ENCODE measurements around the gene MAP3K2. TPM values are rescaled to one million over a fixed set of nuclear protein-coding genes. Genes with fewer than 3 reads are reported as not detected.

The MAP3K2 gene
- total RNA-seq, 4 donors from 2014 or later, result 33.8 to 46.4 (median 39.4) TPM

DNA sequence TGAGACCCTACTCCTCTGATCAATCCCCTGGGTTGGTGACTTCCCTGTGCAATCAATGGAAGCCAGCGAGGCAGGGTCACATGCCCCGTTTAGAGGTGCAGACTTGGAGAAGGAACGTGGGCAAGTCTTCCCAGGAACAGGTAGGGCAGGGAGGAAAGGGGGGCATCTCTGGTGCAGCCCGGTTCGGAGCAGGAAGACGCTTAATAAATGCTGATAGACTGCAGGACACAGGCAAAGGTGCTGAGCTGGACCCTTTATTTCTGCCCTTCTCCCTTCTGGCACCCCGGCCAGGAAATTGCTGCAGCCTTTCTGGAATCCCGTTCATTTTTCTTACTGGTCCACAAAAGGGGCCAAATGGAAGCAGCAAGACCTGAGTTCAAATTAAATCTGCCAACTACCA is 29.6 kb upstream of the MAP3K2 start:
- in situ Hi-C loops (cut with MboI; ENCODE audit: low sequenced_read_pairs in 4 of 4), result loop anchor here in 1 of 4 donors (25.0 kb wide), 1 partner anchor 330 kb away; no protein-coding TSS in a partner anchor
- no peaks in the 10 kb centered on the region for H3K9me3 ChIP-seq
- no peak for TF ChIP-seq POLR2A (IDR thresholded peaks at IDR 0.05)
- TF ChIP-seq, protein P1, sequence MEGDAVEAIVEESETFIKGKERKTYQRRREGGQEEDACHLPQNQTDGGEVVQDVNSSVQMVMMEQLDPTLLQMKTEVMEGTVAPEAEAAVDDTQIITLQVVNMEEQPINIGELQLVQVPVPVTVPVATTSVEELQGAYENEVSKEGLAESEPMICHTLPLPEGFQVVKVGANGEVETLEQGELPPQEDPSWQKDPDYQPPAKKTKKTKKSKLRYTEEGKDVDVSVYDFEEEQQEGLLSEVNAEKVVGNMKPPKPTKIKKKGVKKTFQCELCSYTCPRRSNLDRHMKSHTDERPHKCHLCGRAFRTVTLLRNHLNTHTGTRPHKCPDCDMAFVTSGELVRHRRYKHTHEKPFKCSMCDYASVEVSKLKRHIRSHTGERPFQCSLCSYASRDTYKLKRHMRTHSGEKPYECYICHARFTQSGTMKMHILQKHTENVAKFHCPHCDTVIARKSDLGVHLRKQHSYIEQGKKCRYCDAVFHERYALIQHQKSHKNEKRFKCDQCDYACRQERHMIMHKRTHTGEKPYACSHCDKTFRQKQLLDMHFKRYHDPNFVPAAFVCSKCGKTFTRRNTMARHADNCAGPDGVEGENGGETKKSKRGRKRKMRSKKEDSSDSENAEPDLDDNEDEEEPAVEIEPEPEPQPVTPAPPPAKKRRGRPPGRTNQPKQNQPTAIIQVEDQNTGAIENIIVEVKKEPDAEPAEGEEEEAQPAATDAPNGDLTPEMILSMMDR (IDR thresholded peaks at IDR 0.05 in 4 of 5, conservative IDR thresholded peaks at IDR 0.05 in 1 of 5), result no peak
- H3K36me3 ChIP-seq, result no peaks in the 10 kb centered on the region
- H3K4me3 ChIP-seq, result no peak overlapping the region
- intact Hi-C loops (cut with DNase I; ENCODE audit: low total_unique reads), result loop anchor here (2.0 to 10.0 kb wide), 3 partner anchors 63 to 763 kb away; partner anchors contain the start of gene GYPC
- H3K27me3 ChIP-seq, result peaks cover 8 to 13% (median 8%) of the 10 kb centered on the region in 3 donors
- H3K27ac ChIP-seq, result no peak overlapping the region
- peaks cover 7 to 8% of the 10 kb centered on the region in 2 donors for H3K4me1 ChIP-seq
- DNase-seq (no peak), ATAC-seq (no peak)

DNA sequence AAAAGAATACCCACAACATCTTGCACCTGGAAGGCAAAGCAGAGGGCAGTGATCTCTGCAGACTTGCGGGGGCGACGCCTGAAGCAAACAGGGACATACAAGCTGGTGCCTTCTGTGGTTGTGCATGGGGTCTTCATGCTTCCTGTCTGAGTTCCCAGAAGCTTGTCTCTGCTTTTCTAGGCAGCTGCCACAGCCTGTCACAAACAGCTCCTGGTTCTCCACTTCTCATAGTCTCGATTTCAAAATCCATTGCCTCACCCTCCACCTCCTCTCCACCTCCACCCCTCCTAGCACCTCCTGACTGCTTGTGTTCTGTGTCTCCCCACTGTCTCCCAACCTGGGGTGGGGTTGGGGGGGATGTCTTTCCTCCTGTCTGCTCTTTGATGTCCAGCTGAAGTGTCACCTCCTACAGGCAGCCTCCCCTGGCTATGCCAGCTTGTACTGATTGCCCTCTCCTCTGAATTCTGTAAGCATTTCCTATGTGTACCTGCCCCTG is 28.8 kb upstream of the MAP3K2 start:
- no peak for TF ChIP-seq POLR2A (IDR thresholded peaks at IDR 0.05)
- TF ChIP-seq, protein P1 (IDR thresholded peaks at IDR 0.05 in 4 of 5, conservative IDR thresholded peaks at IDR 0.05 in 1 of 5), result no peak
- intact Hi-C loops (cut with DNase I; ENCODE audit: low total_unique reads) (loop anchor here (2.0 to 10.0 kb wide), 3 partner anchors 62 to 762 kb away; partner anchors contain the start of gene GYPC), in situ Hi-C loops (cut with MboI; ENCODE audit: low sequenced_read_pairs in 4 of 4) (loop anchor here in 1 of 4 donors (25.0 kb wide), 1 partner anchor 329 kb away; no protein-coding TSS in a partner anchor)
- peaks cover 0 to 9% (median 0%) of the 10 kb centered on the region in 3 donors for H3K27me3 ChIP-seq
- DNase-seq (peak in 1 of 2 donors; percentile 18), ATAC-seq (no peak)
- H3K4me3 ChIP-seq, result peak overlapping the region; percentile 32 to 66 (median 48)
- no peaks in the 10 kb centered on the region for H3K36me3 ChIP-seq
- H3K4me1 ChIP-seq, result peaks cover 9 to 14% of the 10 kb centered on the region in 2 donors
- H3K27ac ChIP-seq, result no peak overlapping the region
- H3K9me3 ChIP-seq, result no peaks in the 10 kb centered on the region

DNA sequence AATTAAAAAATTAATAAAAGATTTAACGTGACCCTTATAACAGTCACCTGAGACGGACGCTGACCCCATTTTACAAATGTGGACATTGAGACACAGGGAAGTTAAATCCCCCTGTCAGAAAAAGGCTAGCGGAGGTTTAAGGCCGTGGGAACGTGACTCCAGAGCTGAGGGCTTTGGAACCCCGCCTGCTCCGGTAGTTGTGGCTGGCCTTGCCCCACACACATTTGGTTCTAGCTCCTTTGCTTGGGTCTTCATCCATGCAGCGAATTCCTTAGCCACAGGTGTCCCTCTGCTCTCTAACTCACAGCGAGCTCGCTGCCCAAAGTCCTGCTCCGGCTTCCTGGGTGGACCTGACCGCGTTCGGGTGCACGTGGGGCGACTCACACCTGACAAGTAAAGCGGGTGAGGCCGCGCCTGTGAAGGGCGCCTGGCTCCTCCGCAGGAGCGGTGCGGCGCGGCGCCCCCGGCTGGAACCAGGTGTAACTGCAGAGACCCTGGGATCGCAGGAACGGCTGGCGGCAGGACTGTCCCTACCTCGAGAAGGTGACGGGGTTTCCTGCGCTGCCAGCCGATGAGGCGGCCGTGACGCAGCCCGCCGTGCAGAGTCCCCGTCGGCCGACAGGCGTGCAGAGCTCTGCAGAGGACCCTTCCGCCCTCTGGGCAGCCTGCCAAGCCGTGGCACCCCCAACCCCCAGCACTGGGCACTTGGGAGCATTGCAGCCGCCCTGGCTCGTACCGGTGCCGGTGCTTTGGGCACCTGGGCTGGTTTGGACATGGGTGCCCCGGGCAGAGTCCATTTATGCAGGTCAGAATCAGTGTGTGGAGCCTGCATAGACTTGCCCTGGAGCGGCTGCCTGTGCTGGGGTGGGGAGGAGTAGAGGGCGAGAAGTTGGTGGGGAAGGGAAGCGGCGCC is 28.1 kb upstream of the MAP3K2 start:
- H3K36me3 ChIP-seq, result no peaks in the 10 kb centered on the region
- peaks cover 16 to 21% of the 10 kb centered on the region in 2 donors for H3K4me1 ChIP-seq
- peak overlapping the region in 1 of 4 donors; percentile 95 for H3K27ac ChIP-seq
- peak; percentile 20 to 28 for ATAC-seq
- H3K9me3 ChIP-seq, result no peaks in the 10 kb centered on the region
- intact Hi-C loops (cut with DNase I; ENCODE audit: low total_unique reads), result loop anchor here (2.0 to 10.0 kb wide), 3 partner anchors 61 to 761 kb away; partner anchors contain the start of gene GYPC
- peak; percentile 56 to 72 for DNase-seq
- peak overlapping the region; percentile 32 to 66 (median 48) for H3K4me3 ChIP-seq
- in situ Hi-C loops (cut with MboI; ENCODE audit: low sequenced_read_pairs in 4 of 4), result loop anchor here in 1 of 4 donors (25.0 kb wide), 1 partner anchor 329 kb away; no protein-coding TSS in a partner anchor
- peak in 1 of 2 donors; percentile 23 for TF ChIP-seq POLR2A (IDR thresholded peaks at IDR 0.05)
- TF ChIP-seq, protein P1 (IDR thresholded peaks at IDR 0.05 in 4 of 5, conservative IDR thresholded peaks at IDR 0.05 in 1 of 5), result peak; percentile 68 to 87 (median 75)
- peaks cover 0 to 9% (median 0%) of the 10 kb centered on the region in 3 donors for H3K27me3 ChIP-seq

DNA sequence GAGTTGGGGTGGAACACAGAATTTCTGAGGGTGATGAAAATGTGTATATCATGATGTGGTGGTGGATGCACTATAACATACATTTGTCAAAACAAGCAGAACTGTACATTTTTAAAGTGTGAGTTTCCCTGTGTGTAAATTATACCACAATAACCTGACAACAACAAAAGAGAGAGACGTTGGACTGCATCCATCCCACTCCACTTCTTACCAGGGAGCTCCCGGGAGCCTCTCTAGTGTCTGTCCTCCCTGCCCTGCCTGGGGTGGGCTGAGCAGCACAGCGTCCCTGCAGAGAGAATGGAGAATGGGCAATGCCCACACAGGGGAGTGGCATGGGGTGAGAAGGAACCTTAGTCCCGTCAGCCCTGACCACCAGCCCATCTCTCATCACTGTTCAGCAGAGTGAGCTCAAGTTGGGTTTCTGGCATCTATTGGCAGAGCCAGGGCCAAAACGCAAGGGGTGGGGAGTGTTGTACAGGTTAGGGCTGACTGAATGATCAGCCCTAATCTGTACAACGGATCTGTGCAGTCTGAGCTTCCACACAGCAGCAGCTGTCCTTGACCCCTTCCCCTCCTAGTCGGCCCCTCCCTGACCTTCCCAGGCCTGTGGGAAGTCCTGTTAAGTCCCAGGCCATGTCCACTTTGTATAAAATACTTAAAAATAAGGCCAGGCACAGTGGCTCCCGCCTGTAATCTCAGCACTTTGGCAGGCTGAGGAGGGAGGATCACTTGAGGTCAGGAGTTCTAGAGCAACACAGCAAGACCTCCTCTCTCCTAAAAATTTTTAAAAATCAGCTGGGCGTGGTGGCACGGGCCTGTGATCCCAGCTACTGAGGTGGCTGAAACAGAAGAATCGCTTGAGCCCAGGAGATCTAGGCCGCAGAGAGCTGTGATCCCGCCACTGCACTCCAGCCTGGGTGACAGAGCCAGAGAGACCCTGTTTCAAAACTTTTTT is 27.1 kb upstream of the MAP3K2 start:
- ATAC-seq, result no peak
- Histone ChIP-seq H3K27ac (peak overlapping the region in 1 of 4 donors; percentile 95), H3K36me3 (no peaks in the 10 kb centered on the region), H3K9me3 (no peaks in the 10 kb centered on the region), H3K4me3 (no peak overlapping the region), H3K4me1 (peaks cover 17 to 22% of the 10 kb centered on the region in 2 donors), H3K27me3 (peaks cover 0 to 9% (median 0%) of the 10 kb centered on the region in 3 donors)
- intact Hi-C loops (cut with DNase I; ENCODE audit: low total_unique reads) (loop anchor here (5.0 to 10.0 kb wide), 5 partner anchors 220 to 760 kb away; partner anchors contain the start of genes GYPC and SFT2D3), in situ Hi-C loops (cut with MboI; ENCODE audit: low sequenced_read_pairs in 4 of 4) (loop anchor here in 1 of 4 donors (25.0 kb wide), 1 partner anchor 328 kb away; no protein-coding TSS in a partner anchor)
- TF ChIP-seq POLR2A (IDR thresholded peaks at IDR 0.05), result no peak
- TF ChIP-seq, protein P1 (IDR thresholded peaks at IDR 0.05 in 4 of 5, conservative IDR thresholded peaks at IDR 0.05 in 1 of 5), result no peak
- DNase-seq, result no peak

All from gastrocnemius medialis (tissue), 4 donors.